Measurements from ENCODE around the gene FCHO1.
A peak's percentile ranks its signal among the peaks of the same experiment; 100 is the strongest.

The FCHO1 gene

DNA sequence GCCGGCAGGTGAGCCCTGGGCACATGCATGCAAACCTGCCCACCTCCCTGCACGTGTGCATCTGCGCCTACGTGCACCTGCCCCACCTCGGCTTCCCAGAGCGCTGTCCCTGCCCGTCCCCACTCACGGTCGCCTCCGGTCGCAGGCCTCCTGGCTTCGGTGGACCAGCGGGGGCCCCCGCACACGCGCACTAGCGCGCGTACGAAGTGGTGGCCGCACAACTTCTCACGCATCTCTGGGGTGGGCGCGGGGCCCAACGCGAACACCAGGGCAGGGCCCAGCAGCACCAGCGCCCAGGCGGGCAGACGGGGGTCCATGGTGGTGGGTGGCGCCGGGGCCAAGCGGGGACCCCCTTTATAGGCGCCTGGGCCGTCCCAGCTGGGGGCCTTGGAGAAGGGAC, 69.9 kb downstream of the FCHO1 start, which contains the start of gene INSL3:
Gene INSL3 (minus strand): TSS at position 330 of the 400 bp plus-strand sequence. CDS start 13 bp downstream, at position 317.
- H3K4me3 ChIP-seq (ENCODE audit: low read length): no peak within 1 kb of the TSS
- TF ChIP-seq, protein P1, sequence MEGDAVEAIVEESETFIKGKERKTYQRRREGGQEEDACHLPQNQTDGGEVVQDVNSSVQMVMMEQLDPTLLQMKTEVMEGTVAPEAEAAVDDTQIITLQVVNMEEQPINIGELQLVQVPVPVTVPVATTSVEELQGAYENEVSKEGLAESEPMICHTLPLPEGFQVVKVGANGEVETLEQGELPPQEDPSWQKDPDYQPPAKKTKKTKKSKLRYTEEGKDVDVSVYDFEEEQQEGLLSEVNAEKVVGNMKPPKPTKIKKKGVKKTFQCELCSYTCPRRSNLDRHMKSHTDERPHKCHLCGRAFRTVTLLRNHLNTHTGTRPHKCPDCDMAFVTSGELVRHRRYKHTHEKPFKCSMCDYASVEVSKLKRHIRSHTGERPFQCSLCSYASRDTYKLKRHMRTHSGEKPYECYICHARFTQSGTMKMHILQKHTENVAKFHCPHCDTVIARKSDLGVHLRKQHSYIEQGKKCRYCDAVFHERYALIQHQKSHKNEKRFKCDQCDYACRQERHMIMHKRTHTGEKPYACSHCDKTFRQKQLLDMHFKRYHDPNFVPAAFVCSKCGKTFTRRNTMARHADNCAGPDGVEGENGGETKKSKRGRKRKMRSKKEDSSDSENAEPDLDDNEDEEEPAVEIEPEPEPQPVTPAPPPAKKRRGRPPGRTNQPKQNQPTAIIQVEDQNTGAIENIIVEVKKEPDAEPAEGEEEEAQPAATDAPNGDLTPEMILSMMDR (conservative IDR thresholded peaks at IDR 0.05; ENCODE audit: low read length): no peak
- no peak for DNase-seq (ENCODE audit: low read depth)

- TF ChIP-seq, protein P1 (conservative IDR thresholded peaks at IDR 0.05; ENCODE audit: low read length): no peak
- no peak for DNase-seq (ENCODE audit: low read depth)
- no peak overlapping the region for H3K4me3 ChIP-seq (ENCODE audit: low read length)
These were observed 73.1 kb downstream of the FCHO1 start for GRCh38 chr19:17824339-17824738.

DNA sequence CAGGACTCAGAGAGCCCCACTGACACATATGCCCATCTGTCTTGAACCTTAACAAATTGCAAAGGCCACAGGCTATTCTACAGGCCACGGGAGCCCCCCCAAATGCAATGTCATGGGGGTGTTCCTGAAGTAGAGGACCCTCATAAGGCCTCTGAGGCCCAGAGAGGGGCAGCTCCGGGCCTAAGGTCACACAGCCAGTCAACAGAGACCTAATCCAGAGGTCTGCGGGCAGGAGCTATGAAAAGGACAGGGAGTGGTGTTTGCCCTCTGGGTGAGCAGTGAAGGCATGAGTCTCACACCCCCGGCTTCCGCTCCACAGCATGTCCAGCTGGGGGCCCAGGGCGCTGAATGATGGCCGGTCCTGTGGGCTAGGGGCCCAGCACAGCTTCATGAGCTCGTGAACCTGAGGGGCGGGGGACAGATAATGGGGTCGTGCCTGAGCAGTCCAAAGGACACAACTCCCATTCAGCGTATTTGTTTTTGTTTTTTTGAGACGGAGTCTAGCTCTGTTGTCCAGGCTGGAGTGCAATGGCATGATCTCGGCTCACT, 75.3 kb downstream of the FCHO1 start:
- H3K4me3 ChIP-seq (ENCODE audit: low read length): no peak overlapping the region
- TF ChIP-seq, protein P1 (conservative IDR thresholded peaks at IDR 0.05; ENCODE audit: low read length): no peak
- no peak for DNase-seq (ENCODE audit: low read depth)

DNA sequence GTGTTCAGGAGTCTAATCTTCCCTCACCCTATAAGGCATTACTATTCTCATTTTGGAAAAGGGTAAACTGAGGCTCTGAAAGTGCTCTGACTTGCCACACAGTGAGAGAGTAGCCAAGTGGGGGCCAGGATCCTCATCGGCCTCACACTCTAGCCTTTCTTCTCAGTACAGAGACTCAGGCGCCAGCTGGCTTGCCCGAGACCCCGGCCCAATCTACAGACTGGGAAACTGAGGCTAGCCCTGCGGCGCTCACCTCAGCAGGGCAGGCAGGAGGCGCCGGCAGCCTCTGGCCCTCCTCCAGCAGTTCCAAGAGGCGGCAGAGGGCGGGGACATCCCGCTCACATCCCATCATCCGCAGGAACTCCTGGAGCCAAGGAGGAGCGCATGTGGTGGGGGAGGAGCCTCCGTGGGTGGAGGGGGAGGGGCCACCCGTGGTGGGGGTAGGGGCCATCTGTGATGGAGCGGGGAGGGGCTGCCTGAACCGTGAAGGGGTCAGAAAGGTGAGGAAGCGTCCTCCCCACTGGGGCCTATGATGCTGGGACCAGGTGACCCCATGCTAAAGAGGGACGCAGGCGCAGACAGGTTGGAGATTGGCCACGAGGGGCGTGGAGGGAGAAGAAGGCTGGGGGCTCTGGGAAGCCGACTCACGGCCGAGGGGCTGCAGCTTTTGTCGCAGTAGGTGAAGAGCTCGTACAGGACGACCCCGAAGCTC, 78.7 kb downstream of the FCHO1 start:
- TF ChIP-seq, protein P1 (conservative IDR thresholded peaks at IDR 0.05; ENCODE audit: low read length): no peak
- peak; percentile 15 for DNase-seq (ENCODE audit: low read depth)
- H3K4me3 ChIP-seq (ENCODE audit: low read length): peak overlapping the region; percentile 30

DNA sequence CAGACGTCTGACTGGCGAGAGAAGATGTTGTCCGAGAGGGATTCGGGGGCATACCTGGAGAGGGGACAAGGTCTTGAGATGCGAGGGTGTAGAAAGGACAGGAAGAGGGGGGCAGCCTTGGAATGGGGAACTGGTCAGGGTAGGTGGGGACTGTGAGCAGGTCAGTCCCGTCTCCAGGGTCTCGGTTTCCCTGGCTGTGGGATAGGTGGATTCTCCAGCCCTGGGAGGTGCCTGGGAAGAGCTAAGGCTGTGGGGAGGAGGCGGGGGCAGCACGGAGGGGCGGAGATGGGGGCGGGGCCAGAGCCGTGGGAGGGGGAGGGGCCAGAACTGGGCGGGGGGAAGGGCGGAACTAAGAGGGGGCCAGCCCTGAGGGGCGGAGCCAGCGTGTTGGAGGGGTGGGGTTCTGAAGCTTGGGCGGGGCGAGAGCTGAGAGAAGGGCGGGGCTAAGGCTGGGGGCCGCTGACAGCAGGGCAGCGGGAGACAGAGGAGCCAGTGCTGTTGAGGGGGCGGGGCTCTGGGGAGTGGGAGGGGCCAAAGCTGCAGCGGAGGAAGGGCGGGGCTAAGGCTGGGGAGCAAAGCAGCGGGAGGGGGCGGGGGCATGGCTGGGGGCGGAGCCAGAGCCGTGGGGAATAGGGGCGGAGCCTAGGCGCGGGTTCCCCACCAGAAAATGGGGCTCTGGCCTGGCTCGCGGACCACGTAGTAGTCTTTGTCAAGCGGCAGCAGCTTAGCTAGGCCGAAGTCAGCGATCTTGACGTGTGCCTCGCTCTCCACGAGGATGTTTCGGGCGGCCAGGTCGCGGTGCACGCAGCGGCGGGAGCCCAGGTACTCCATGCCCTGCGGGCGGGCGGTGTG, 79.5 kb downstream of the FCHO1 start:
- peak overlapping the region; percentile 30 for H3K4me3 ChIP-seq (ENCODE audit: low read length)
- peak; percentile 57 for DNase-seq (ENCODE audit: low read depth)
- TF ChIP-seq, protein P1 (conservative IDR thresholded peaks at IDR 0.05; ENCODE audit: low read length): no peak

GRCh38 chr19:17831419-17831888, 80.2 kb downstream of the FCHO1 start:
- no peak for DNase-seq (ENCODE audit: low read depth)
- TF ChIP-seq, protein P1 (conservative IDR thresholded peaks at IDR 0.05; ENCODE audit: low read length): no peak
- no peak overlapping the region for H3K4me3 ChIP-seq (ENCODE audit: low read length)

Measured in AG10803 (cell line).